AG09309 (cell line): ENCODE results near the gene GCHFR.
A peak's percentile ranks its signal among the peaks of the same experiment; 100 is the strongest.

ENCODE experiments used
- DNase-seq: peaks from one replicate; pipeline ENCODE4 v3.0.0-alpha.2; 2010; ENCODE audit warnings: low read depth
- H3K4me3 ChIP-seq: 2 replicates; pipeline ENCODE4 v1.5.1; 2011; ENCODE audit warnings: mild to moderate bottlenecking, low read depth, low read length, moderate library complexity; ENCODE audit not compliant: control insufficient read depth
- TF ChIP-seq, protein P1 (sequence below): IDR thresholded peaks from 2 replicates; pipeline ENCODE4 v1.5.1; 2011; ENCODE audit warnings: mild to moderate bottlenecking, low read depth, low read length, inconsistent platforms; ENCODE audit not compliant: insufficient read depth, control insufficient read depth; ENCODE audit errors: missing control alignments

GCHFR gene

DNA sequence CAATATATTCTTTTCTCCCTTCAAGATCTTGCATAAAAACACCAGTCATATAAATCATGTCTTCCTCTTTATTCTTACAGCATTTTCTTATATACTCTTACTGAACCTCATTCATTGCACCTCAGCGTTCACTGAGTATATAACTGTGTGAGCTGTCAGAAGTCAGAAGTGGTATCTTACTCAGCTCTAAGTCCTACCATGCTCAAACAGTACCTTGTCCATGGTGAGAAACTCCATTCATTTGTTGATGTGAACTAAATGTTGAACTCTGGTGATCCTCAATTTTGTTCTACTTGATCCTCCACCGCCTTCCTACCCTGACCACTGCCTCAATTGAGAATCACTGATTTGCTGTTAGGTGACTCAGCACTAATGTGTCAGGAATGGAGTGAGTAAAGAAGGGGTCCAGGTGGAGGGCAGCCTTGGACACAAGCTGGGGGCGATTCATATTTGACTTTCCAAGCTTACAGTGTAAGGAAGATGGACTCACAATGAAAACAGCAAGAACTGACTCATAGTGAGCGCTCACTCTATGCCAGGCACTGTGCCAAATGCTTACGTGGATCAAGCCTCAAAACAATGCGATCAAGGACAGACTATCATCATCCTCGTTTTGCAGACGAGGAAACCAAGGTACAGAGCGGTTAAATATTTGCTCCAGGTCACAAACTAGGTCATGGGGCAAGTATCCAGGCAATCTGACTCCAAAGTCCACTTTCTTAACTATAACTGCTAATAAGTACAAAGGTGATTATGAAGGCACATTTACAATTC lies 29.5 kb downstream of the GCHFR start:
- peak; percentile 78 for DNase-seq
- TF ChIP-seq, protein P1, sequence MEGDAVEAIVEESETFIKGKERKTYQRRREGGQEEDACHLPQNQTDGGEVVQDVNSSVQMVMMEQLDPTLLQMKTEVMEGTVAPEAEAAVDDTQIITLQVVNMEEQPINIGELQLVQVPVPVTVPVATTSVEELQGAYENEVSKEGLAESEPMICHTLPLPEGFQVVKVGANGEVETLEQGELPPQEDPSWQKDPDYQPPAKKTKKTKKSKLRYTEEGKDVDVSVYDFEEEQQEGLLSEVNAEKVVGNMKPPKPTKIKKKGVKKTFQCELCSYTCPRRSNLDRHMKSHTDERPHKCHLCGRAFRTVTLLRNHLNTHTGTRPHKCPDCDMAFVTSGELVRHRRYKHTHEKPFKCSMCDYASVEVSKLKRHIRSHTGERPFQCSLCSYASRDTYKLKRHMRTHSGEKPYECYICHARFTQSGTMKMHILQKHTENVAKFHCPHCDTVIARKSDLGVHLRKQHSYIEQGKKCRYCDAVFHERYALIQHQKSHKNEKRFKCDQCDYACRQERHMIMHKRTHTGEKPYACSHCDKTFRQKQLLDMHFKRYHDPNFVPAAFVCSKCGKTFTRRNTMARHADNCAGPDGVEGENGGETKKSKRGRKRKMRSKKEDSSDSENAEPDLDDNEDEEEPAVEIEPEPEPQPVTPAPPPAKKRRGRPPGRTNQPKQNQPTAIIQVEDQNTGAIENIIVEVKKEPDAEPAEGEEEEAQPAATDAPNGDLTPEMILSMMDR, result no peak
- H3K4me3 ChIP-seq, result no peak overlapping the region

DNA sequence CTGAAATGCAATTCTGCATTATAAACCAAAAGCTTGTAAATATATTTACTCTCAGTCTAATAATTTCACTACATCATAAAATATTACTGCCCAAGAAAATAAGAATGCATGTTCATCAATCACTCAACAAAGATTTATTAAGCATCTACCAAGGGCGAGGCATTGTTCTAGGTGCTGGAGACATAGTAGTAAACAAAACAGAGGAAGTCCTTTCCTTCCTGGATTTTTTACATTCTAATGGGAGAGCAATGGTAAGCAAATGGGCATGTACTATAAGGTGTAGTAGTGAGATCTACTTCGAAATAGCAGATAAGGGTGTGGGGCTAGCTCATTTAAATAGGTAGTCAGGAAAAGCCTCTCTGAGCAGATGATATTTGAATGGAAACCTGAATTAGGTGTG lies 32.2 kb downstream of the GCHFR start:
- TF ChIP-seq, protein P1, result no peak
- DNase-seq, result no peak
- no peak overlapping the region for H3K4me3 ChIP-seq

DNA sequence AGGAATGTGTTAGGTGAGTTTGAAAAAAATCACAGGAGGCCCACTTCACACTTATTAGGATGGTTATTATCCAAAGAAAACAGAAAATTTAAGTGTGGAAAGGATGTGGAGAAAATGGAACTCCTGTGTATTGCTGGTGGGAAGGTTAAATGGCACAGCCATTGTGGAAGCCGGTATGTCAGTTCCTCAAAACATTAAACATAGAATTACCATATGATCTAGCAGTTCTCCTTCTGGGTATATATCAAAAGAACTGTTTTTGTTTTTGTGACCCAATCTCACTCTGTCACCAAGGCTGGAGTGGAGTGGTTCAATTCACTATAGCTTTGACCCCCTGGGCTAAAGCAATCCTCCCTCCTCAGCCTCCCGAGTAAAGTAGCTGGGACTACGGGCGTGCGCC lies 32.6 kb downstream of the GCHFR start:
- TF ChIP-seq, protein P1, result no peak
- H3K4me3 ChIP-seq, result no peak overlapping the region
- no peak for DNase-seq

DNA sequence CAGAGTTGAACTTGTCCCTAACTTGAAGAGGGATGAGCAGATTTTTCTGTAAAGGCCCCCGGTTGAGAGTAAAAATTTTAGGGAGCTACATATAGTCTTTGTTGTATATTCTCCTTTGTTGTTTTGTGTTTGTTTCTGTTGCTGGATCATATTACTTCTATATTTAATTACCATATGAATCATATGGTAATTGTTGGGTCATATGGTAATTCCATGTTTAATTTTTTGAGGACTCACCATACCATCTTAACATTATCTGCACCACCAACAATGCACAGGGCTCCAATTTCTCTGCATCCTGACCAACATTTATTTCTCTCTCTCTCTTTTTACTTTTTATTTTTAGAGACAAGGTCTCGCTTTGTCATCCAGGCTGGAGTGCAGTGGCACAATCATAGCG lies 35.7 kb downstream of the GCHFR start:
- DNase-seq, result no peak
- no peak overlapping the region for H3K4me3 ChIP-seq
- TF ChIP-seq, protein P1, result no peak

DNA sequence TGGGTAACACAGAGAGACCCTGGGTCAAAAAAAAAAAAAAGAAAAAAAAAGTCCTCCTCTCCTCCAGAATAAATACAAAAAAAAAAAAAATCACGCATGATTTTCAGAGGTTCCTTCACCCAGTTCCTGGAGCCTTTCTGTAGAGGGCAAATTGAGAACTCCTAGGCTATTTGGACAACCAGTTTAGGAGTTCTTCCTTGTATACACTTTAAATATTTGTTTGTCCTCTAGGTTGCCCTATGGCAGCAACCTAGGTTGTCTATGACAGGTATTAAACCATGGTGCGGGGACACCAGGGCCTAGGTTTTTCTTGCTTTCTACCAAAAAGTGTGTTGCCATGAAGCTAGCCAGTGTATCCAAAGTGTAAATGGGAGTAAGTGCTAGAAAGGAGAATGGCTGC lies 39.2 kb downstream of the GCHFR start:
- no peak for DNase-seq
- TF ChIP-seq, protein P1, result no peak
- no peak overlapping the region for H3K4me3 ChIP-seq

DNA sequence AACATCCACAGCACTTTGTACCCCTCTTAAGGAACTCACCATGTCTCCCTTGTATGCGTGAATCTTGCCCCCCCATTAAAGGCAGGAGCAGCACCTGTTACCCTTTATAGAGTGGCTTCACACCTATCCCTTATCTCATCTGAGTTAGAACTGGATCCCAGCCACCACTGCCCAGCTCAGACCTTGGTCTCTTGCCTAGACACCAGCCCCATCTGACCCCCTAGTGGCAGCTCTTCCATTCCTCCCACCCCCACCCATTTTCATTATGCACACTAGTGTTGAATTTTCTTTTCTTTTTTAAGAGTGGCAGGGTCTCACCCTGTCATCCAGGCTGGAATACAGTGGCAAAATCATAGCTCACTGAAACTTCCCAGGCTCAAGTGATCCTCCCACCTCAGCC lies 39.8 kb downstream of the GCHFR start:
- DNase-seq, result no peak
- no peak overlapping the region for H3K4me3 ChIP-seq
- TF ChIP-seq, protein P1, result no peak
